ENCODE results near the gene SHF.
A peak's percentile ranks its signal among the peaks of the same experiment; 100 is the strongest.

The SHF gene

GRCh38 chr15:45169608-45170480 lies 17.9 kb downstream of the SHF start:
- no peak for DNase-seq (ENCODE audit: low read depth in 2 of 2)

GRCh38 chr15:45168751-45169551 lies 18.8 kb downstream of the SHF start:
- DNase-seq (ENCODE audit: low read depth in 2 of 2), result no peak

- DNase-seq (ENCODE audit: low read depth in 2 of 2), result no peak
Measured at GRCh38 chr15:45168286-45168685, 19.5 kb downstream of the SHF start.

- no peak for DNase-seq (ENCODE audit: low read depth in 2 of 2)
Measured at GRCh38 chr15:45167631-45168205, 20.0 kb downstream of the SHF start.

- peak; percentile 58 to 68 for DNase-seq (ENCODE audit: low read depth in 2 of 2)
Measured at GRCh38 chr15:45166834-45167630, 20.7 kb downstream of the SHF start.

GRCh38 chr15:45165536-45165935 lies 22.2 kb downstream of the SHF start:
- DNase-seq (ENCODE audit: low read depth in 2 of 2), result no peak

- DNase-seq (ENCODE audit: low read depth in 2 of 2), result no peak
Measured at GRCh38 chr15:45164914-45165313, 22.9 kb downstream of the SHF start.

GRCh38 chr15:45163508-45163856 lies 24.3 kb downstream of the SHF start:
- no peak for DNase-seq (ENCODE audit: low read depth in 2 of 2)

- peak; percentile 27 to 43 for DNase-seq (ENCODE audit: low read depth in 2 of 2)
Measured at GRCh38 chr15:45162771-45163507, 24.8 kb downstream of the SHF start.

GRCh38 chr15:45161666-45162065 lies 26.1 kb downstream of the SHF start:
- no peak for DNase-seq (ENCODE audit: low read depth in 2 of 2)

GRCh38 chr15:45157974-45158373 lies 29.8 kb downstream of the SHF start:
- DNase-seq (ENCODE audit: low read depth in 2 of 2), result no peak

GRCh38 chr15:45156744-45157455 lies 30.9 kb downstream of the SHF start:
- DNase-seq (ENCODE audit: low read depth in 2 of 2), result no peak

GRCh38 chr15:45155739-45156138 lies 32.0 kb downstream of the SHF start:
- DNase-seq (ENCODE audit: low read depth in 2 of 2), result no peak

- DNase-seq (ENCODE audit: low read depth in 2 of 2), result no peak
Measured at GRCh38 chr15:45151998-45152828, 35.6 kb downstream of the SHF start.

- DNase-seq (ENCODE audit: low read depth in 2 of 2), result no peak
Measured at GRCh38 chr15:45150997-45151396, 36.8 kb downstream of the SHF start.

- DNase-seq (ENCODE audit: low read depth in 2 of 2), result no peak
Measured at GRCh38 chr15:45150481-45150880, 37.3 kb downstream of the SHF start.

GRCh38 chr15:45149060-45149459 lies 38.7 kb downstream of the SHF start:
- DNase-seq (ENCODE audit: low read depth in 2 of 2), result no peak

GRCh38 chr15:45148076-45149059 lies 39.4 kb downstream of the SHF start:
- DNase-seq (ENCODE audit: low read depth in 2 of 2), result no peak

All from activated CD8-positive, alpha-beta memory T cell treated with anti-CD3 and anti-CD28 coated beads for 4 hours (primary cell).